Measurements from ENCODE around the gene FLT4.

GRCh38 chr5:180682560-180682959, 33.2 kb upstream of the FLT4 start:
- TF ChIP-seq, protein P1, sequence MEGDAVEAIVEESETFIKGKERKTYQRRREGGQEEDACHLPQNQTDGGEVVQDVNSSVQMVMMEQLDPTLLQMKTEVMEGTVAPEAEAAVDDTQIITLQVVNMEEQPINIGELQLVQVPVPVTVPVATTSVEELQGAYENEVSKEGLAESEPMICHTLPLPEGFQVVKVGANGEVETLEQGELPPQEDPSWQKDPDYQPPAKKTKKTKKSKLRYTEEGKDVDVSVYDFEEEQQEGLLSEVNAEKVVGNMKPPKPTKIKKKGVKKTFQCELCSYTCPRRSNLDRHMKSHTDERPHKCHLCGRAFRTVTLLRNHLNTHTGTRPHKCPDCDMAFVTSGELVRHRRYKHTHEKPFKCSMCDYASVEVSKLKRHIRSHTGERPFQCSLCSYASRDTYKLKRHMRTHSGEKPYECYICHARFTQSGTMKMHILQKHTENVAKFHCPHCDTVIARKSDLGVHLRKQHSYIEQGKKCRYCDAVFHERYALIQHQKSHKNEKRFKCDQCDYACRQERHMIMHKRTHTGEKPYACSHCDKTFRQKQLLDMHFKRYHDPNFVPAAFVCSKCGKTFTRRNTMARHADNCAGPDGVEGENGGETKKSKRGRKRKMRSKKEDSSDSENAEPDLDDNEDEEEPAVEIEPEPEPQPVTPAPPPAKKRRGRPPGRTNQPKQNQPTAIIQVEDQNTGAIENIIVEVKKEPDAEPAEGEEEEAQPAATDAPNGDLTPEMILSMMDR (IDR thresholded peaks at IDR 0.05; ENCODE audit: poor library complexity, severe bottlenecking): no peak
- TF ChIP-seq TAF1 (IDR thresholded peaks at IDR 0.05; ENCODE audit: low read depth): no peak
